NK-92 treated with Interleukin-12 subunit alpha and Interleukin-12 subunit beta, amount 100 ng/mL, for 24 hours (cell line): ENCODE measurements around the gene IFT80.
"Not testable (repeated sequence)": the region's sequence is repeated elsewhere in the genome, so short reads cannot be mapped to it uniquely, and the experiment has no call there.

Experiments
- DNase-seq: peaks from one replicate; lab custom pipeline; 2025; lab: John Stamatoyannopoulos, UW

The IFT80 gene

GRCh38 chr3:160265088-160265487 is 133.9 kb downstream of the IFT80 start:
- no peak for DNase-seq

DNA sequence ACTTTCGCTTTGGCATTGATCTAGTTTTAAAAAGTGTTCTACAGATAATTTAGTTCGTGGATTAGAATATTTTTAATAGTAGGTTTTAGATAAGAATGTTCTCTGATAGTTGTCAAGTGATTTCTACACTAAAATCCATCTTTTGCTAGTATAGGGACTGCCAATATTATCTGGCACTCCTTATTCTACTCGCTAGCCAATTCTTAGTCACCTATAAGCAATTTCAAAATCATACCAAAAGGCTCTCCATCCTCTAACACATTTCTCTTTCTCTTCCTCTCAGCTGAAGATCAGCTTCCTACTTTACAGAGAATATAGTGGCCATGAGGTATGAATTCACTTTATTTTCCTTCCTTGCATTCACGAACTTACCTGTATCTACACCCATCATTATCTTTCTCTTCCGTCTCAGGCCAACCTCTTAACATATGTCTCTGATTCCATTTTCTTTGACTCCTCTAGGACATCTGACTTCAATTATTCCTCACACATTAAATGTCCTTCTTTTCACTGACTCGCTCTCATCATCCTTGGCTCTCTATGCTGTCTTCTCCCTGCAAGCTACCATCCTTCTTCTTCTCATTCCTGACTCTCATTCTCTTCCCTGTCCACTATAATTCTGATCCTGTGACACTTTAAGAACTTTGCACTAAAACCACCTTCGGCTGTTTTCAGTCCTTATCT is 138.3 kb downstream of the IFT80 start:
- no peak for DNase-seq

DNA sequence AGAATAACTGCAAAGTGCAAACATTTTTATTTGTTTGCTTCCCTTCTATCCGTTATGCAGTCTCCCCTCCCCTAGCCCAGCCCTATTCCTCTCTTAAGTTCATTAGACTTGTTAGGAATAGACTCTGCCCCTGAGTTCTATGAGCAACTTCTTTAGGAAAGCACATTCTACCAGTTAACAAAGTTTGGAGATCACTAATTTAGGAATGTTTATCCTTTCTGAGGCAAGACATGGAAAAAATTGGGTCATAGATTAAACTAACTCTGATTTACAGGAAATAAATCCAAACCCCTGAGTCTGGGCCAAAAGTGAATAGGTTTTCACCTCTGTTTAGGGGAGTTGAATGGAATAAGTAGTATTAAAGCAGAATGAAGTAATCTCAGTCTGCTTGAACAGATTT is 139.4 kb downstream of the IFT80 start:
- DNase-seq = no peak

- no peak for DNase-seq
Measured at GRCh38 chr3:160257606-160258005, 141.4 kb downstream of the IFT80 start.

- DNase-seq = no peak
Measured at GRCh38 chr3:160253298-160253697, 145.7 kb downstream of the IFT80 start.

DNA sequence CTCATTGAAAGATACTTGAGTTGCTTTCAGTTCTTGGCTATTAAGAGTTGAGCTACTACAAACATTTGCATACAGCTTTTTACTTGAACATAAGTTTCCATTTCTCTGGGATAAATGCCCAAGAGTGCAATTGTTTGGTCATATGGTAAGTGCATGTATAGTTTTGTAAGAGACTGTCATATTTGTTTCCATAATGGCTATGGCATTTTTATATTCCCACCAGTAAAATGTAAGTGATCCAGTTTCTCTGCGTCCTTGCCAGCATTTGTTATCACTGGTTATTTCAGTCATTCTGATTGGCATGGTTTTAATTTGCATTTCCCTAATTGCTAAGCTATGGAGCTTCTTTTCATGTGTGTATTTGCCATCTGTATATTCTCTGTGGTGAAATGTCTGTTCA is 151.3 kb downstream of the IFT80 start:
- DNase-seq = no peak

DNA sequence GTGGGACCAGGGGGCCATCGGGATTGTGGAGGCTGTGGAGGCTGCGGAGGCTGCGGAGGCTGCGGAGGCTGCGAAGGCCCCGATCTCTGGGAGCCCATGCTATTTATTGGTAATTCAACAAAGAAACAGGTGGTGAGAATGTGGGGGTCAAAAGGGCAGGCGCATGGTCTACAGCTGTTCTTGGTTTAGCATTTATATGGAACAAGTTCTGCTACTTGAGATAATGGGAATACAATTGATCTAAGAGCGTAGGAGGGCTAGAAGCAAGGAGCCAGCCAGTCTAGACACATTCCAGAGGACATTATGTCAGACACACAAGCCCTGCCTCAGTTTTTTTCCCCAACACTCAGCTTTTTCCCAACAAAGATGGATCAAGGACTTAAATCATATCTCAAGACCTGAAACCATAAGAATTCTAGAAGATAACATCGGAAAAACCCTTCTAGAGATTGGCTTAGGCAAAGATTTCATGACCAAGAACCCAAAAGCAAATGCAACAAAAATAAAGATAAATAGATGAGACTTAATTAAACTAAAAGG is 153.7 kb downstream of the IFT80 start:
- DNase-seq = no peak

- not testable (repeated sequence) for DNase-seq
Measured at GRCh38 chr3:160240719-160241118, 158.3 kb downstream of the IFT80 start.

DNA sequence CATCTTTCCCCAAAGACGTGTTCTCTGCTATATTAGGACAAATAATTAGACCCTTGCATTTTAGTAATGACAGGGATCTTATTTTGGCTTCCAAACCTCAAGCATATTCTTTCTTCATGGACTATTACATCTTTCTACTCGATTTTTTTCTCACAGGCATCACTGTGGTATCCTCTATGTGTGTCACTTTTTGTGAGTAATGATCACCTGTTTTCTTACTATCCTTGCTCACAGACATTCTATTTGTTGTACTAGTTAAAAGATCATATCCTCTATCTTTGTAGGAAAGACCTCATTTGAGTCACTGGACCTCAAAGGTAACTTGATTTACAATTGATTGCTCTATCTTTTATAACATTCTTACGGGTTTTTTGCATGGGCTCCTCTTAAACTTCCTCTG is 167.0 kb downstream of the IFT80 start:
- DNase-seq = no peak

DNA sequence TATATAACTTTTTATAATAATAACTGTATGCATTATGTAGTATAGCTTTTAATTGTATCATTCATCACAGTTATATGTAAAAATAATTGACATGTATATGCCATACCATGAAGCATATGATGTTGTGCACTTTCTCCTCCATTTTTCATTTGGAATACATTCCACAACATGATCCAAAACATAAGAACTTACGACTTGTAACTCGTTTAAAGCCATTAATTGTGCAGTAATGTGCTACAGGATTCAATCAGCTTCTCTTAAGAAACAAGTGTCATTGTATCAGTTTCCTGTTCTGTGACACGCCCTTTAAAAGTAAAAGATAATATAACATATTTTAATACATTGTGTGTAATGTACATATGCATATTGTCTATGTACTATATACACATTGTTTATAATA is 171.6 kb downstream of the IFT80 start:
- DNase-seq = no peak

DNA sequence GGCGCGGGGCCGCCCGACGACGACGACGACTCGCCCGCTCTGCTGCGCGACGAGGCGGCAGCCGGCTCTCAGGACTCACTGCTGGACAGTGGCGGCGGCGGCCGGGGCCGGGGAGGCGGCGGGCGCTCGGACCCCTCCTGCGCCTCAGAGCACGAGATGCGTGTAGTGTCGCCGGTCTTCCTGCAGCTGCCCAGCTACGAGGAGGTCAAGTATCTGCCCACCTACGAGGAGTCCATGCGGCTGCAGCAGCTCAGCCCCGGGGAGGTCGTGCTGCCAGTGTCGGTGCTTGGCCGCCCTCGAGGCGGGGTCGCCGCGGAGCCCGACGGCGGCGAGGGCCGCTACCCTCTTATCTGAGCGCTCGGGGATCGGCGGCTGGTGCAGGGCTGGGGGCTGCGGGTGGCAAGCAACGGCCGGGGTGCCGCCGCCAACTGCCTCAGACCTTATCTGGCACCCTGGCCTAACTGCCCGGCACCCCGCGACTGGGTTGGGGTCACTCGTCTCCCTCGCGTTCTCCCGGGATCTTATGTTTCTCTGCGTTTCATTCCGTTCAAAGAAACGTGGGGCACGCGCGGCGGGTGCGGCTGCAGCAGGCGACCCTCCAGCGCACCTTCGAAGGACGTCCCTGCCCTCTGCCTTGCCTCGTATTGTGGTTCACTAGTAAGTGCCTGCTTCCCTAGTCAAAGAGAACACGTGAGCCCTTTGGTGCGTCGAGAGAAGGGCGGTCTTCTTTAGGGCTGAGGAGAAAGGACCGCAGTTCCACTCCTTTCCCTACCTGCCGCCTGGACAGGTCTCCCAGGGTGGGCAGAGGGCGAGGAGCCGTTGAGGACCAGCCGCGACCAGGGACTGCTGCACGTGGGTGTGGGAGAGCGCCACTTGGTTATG is 172.8 kb downstream of the IFT80 start:
- DNase-seq = no peak

GRCh38 chr3:160225176-160226025 is 173.6 kb downstream of the IFT80 start, which contains the start of gene C3orf80:
TSS of gene C3orf80 (plus strand) at chr3:160225422. CDS start at chr3:160225636, 214 bp downstream.
- DNase-seq = no peak

GRCh38 chr3:160224811-160225175 is 174.2 kb downstream of the IFT80 start:
- DNase-seq = no peak

DNA sequence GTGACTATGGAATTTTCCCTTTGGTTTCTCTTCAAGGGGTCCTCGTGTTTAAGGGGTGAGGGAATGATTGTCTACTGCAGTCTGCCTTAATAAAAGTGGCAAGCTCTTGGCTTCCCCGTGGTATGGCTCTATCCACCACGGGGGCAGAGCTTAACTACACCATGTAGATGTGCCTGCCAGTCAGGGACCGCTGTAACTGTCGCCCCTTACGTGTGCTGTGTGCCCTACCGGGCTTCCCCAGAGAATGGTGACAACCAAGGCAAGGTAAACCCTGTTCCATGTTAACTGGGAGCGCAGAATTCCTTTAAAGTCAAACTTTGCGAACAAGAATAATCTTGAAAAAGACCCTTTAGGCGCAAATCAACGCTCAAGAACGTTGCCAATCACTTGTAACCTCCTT is 174.8 kb downstream of the IFT80 start:
- no peak for DNase-seq

DNA sequence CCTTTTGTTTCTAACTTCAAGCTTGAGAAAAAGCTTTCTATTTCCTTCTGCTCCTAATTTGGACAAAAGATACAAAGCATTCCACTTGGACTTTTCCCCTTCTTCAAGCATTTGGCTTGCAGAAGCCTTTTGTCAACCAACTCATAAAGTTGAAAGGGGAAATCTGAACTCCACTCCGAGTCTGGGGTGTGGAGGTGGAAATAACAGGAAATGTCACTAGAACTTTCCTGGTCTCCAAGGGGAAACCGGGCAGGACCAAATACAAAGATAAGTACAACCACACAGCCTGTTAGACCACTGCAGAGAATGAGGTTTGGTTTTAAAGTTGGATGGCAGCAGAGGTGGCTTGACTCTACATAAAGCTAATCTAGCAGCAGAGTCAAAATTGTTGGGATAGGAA is 178.0 kb downstream of the IFT80 start:
- DNase-seq = no peak

DNA sequence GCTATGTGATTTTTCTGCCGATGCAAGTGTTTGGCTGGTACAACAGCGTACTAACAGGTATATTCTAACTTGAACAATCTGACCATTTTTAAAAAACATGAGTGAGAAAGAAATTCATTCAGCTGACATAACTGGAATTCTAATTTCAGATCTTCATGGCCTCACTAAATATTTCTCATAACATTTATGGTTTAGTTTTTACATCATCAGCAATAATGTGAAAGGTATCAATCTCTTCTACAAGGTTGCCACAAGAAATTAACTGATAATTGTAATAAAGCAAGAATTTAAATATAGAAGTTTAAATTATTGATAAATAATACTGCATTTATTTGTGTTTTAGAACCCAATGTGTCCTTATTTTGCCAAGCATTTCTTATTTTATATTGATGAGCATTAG is 179.0 kb downstream of the IFT80 start:
- DNase-seq = no peak

- DNase-seq = no peak
Measured at GRCh38 chr3:160218136-160218535, 180.9 kb downstream of the IFT80 start.

- DNase-seq = no peak
Measured at GRCh38 chr3:160217675-160218074, 181.3 kb downstream of the IFT80 start.

- no peak for DNase-seq
Measured at GRCh38 chr3:160213191-160213590, 185.8 kb downstream of the IFT80 start.

GRCh38 chr3:160210799-160211221 is 188.2 kb downstream of the IFT80 start:
- DNase-seq = no peak

DNA sequence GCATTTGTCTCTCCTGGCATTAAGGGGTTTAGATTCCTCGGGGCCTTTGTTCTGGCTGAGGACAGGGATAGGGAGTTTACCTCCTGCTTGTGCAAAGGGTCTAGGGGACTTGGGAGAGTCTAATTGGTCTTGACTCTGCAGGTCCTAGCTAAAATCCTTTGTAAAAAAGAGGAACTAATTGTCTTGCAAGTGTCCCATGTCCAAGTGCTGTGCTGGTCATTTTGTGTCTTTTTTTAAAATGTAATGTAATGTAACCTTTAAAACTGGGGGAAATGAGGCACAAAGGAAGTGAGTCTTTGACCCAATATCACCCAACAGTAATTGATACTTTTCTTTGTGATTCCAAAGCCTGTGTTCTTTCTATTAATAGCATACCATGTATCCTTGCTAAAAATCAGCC is 188.7 kb downstream of the IFT80 start:
- no peak for DNase-seq
